ENCODE data around the gene ZNF467.

Gene ZNF467, protein sequence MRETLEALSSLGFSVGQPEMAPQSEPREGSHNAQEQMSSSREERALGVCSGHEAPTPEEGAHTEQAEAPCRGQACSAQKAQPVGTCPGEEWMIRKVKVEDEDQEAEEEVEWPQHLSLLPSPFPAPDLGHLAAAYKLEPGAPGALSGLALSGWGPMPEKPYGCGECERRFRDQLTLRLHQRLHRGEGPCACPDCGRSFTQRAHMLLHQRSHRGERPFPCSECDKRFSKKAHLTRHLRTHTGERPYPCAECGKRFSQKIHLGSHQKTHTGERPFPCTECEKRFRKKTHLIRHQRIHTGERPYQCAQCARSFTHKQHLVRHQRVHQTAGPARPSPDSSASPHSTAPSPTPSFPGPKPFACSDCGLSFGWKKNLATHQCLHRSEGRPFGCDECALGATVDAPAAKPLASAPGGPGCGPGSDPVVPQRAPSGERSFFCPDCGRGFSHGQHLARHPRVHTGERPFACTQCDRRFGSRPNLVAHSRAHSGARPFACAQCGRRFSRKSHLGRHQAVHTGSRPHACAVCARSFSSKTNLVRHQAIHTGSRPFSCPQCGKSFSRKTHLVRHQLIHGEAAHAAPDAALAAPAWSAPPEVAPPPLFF

DNA sequence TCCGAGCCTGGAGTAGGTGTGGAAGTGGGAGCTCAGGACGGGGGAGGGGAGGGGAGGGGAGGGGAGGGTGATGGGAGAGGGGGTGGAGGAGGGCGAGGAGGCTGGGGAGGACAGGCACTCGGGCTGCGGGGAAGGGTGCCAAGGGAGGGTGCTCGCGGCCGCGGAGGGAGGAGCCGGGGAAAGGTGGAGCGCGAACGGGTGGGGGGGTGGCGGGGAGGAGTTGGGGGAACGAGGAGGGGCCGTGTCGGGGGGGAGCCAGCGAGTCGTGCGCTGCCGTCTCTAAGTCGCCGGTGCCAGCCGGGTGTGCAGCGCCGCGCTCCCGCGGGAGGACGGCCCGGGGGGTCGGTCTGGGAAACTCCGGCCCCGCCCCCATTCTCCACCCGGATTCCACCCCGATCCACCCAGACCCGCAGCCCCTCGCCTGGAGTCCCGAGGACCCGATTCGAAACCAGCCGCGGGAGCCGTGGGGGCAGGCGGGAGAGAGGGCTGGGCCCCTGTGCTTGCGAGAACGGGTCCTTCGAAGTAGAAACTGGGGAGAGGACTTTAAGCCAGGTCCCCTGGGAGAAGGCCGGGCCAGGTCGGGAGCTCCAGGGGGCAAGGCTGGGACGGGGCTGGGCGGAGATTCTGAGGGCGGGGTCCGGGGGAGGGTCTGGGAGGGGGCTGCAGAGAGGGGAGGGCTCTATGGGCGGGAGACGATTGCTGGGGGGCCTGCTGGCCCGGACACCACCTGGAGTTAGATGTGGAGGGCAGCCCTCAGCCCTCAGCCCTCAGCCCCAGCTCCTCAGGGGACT, at the start of gene ZNF467:
ZNF467 (minus strand) TSS at position 143 of the 791 bp plus-strand sequence. CDS start 2,556 bp downstream, outside the sequence.
- DNase-seq (ENCODE audit: low read depth in 2 of 2) = no peak

DNA sequence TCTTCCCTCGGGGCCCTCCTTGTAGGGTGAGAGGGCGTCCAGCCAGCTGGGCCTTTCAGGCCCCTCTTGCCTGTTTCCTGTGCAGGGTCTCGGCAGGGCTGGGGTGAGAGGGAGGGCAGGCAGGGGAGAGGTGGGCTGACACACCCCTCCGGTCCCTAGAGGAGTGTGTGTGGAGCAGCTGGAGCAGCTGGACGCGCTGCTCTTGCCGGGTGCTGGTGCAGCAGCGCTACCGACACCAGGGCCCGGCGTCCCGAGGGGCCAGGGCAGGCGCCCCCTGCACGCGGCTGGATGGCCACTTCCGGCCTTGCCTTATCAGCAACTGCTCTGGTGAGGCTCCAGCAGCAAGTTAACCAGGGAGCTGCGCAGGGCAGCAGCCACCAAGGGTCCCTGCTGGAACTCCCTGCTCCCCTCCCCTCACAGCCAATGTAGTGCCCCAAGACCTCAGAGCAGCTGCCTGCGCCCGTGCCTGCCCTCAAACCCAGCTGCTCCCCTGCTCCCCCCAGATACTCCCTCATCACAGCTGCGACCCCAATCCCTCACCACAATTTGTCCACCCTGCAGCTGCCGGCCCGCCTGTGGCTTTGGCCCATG, 49.1 kb upstream of the ZNF467 start:
- no peak for DNase-seq (ENCODE audit: low read depth in 2 of 2)

DNA sequence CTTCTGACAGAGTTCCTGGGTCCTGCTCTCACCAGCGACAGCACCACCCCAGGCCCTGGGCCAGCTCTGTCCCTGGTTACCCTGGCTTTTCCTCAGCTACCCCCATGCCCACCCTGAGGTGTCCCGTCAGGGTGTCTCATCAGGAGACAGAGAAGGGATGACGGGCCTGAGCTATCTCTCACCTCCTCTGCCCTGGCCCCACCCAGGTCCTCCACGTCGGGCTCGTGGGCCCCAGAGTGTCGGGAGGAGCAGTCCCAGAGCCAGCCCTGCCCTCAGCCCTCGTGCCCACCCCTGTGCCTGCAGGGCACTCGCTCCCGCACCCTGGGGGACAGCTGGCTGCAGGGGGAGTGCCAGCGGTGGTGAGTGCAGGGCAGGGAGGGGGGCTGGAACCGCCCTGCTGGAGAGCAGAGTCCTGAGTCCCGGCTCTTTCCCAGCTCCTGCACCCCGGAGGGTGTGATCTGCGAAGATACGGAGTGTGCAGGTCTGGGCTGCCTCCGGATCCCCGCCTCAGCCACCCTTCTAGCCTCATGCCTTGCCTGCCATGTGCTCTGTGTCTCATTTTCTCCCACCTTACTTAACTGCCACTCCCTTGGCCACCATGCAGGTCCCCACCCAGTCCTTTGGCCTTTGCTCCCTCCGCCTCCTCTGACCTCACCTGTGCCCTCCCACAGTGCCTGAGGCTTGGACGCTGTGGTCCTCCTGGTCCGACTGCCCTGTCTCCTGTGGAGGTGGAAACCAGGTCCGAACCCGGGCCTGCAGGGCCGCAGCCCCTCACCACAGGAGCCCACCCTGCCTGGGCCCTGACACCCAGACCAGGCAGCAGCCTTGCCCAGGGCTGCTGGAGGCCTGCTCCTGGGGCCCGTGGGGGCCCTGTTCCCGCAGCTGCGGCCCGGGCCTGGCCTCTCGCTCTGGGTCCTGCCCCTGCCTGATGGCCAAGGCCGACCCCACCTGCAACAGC, 48.1 kb upstream of the ZNF467 start:
- DNase-seq (ENCODE audit: low read depth in 2 of 2) = no peak

DNA sequence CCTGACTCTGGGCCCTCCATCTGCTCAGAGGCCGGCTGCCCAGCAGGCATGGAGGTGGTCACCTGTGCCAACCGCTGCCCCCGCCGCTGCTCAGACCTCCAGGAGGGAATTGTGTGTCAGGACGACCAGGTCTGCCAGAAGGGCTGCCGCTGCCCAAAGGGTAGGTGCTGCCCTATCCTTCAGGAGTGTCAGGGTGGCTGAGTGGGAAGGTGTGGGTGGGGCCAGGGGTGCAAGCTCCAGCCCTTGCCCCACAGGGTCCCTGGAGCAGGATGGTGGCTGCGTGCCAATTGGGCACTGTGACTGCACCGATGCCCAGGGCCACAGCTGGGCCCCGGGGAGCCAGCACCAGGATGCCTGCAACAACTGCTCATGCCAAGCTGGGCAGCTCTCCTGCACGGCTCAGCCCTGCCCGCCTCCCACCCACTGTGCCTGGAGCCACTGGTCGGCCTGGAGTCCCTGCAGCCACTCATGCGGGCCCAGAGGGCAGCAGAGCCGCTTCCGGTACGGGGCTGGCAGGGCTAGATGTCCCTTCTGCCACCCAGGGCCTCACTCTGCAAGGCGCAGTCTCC, 47.3 kb upstream of the ZNF467 start:
- DNase-seq (ENCODE audit: low read depth in 2 of 2) = no peak

DNA sequence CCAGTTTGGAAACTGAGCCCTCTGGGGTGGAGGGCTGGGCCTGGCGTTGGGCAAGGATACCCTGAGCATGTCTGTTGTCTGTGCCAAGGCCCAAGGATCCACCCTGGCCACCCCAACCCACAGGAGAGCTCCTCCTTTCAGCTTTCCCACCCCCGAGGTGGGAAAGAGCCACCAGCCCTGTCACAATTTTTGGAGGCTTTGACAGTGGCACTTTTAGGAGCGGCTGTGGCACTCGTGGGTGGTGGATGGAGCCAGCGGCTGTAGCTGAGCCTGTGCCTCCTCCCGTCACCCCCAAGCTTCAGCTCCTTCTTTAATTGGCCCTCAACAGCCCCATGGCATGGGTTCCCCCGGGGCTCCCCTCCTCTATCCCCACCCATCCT, 46.6 kb upstream of the ZNF467 start:
- no peak for DNase-seq (ENCODE audit: low read depth in 2 of 2)

DNA sequence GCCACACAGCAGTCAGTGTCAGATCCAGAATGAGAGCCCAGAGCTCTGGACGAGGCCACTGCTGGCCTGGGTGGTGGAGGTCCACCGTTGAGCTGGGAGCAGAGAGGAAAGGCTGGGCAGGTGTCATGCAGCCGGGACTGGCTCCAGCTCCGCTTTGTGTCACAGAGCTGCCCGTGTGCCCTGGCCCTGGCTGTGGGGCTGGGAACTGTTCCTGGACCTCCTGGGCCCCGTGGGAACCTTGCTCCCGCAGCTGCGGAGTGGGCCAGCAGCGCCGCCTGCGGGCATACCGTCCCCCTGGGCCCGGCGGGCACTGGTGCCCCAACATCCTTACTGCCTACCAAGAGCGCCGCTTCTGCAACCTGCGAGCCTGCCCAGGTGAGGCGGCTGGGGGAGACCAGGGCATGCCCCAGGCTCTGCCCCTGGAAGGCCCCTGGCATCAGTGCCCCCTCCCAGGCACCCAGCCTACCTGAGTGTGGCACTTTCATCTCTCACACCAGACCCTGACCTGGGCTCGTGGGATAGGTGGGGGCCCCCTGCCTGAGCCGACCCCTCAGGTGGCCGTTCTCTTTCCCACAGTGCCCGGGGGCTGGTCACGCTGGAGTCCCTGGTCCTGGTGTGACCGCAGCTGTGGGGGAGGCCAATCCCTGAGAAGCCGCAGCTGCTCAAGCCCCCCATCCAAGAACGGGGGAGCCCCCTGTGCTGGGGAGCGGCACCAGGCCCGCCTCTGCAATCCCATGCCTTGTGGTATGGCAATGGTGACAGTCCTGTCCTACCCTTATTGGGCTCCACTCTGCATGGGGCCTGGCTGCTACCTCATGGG, 46.0 kb upstream of the ZNF467 start:
- no peak for DNase-seq (ENCODE audit: low read depth in 2 of 2)

DNA sequence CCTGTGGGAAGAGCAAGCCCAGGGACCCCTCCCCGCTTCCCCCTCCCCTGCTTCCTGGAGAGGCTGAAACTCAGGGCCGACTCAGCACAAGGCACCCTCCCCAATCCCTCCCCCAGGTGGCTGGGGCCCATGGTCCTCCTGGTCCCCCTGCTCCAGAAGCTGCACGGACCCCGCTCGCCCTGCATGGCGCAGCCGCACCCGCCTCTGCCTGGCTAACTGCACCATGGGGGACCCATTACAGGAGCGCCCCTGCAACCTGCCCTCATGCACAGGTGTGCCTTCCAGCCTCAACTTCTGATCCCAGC, 45.1 kb upstream of the ZNF467 start:
- DNase-seq (ENCODE audit: low read depth in 2 of 2) = no peak

DNA sequence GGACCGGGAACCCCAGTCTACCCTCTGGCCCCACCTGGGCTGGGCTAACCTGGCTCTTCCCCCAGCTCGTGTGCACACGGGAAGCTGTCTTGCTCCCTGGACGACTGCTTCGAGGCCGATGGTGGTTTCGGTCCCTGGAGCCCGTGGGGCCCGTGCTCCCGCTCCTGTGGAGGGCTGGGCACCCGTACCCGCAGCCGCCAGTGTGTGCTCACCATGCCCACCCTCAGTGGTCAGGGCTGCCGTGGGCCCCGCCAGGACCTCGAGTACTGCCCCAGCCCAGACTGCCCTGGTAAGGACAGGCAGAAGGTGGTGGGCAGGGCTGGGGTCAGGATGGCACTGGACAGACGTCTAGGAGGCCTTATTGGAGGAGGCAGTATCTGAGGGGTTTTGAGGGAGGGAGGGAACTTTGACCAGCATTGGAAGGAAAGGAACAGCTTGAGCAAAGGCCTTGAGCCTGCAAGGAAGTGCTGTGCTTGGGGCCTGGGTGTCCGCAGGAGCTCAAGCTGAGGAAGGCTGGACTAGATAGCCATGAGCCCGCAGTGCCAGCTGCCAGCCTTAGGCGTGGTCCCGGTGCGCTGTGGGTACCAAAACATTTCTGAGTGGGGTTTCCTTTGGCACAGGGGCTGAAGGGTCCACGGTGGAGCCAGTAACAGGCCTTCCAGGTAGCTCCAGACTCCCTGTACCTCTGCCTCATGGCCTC, 44.6 kb upstream of the ZNF467 start:
- no peak for DNase-seq (ENCODE audit: low read depth in 2 of 2)

DNA sequence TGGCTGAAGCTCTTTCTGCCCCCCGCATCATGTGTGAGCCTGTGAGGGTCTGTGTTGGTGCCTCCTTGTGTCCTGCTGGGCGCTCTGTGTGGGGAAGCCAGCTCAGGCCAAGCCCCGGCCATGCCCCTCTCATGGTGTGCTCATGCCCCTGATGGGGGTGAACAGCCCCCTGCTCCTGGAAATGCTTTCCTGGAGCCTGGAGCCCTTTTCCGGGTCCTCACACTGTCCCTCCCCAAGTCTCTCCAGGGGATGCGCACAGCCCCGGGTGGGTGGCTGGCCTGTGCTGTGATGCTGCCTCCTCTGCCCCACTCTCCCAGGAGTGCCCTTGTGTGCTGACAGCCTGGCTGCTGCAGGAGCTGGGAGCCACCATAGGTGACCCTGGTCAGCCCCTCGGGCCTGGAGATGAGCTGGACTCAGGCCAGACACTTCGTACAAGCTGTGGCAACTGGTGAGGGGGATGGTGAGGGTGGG, 43.9 kb upstream of the ZNF467 start:
- DNase-seq (ENCODE audit: low read depth in 2 of 2) = no peak

DNA sequence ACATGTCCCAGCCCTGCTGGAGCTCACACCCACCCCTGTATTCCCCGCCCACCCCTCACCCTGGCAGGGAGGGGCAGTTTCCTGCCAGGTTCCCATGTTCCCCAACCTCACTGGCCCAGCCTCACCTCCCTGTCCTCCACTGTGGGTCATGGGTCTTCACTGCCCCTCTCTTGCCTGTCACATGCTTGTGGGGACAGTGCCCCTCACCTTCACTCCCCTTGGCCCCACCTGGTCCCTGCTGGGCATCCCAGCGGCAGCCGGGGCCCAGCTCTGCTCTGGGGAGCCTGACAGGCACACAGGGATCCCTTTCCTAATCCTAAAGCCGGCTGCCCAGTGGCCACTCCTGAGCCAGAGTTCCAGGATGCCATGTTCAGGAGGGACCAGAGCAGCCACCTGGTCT, 43.4 kb upstream of the ZNF467 start:
- DNase-seq (ENCODE audit: low read depth in 2 of 2) = no peak

DNA sequence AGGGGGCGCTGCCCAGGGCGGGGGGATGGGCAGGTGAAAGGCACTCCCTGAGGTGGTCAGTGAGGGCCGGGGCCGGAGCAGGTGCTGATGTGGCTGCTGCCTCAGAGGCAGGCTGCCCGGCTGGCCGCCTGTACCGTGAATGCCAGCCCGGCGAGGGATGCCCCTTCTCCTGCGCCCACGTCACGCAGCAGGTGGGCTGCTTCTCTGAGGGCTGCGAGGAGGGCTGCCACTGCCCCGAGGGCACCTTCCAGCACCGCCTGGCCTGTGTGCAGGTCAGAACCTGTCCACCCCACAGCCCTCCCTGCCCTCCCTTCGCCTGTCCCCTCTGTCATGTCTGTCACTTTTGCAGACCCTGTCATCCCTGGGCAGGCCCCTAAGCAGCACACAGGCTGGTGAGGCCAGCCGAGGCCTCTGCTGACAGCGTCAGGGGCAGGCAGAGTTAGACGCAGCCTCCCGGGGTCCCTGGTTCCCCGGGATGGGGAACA, 42.9 kb upstream of the ZNF467 start:
- no peak for DNase-seq (ENCODE audit: low read depth in 2 of 2)

DNA sequence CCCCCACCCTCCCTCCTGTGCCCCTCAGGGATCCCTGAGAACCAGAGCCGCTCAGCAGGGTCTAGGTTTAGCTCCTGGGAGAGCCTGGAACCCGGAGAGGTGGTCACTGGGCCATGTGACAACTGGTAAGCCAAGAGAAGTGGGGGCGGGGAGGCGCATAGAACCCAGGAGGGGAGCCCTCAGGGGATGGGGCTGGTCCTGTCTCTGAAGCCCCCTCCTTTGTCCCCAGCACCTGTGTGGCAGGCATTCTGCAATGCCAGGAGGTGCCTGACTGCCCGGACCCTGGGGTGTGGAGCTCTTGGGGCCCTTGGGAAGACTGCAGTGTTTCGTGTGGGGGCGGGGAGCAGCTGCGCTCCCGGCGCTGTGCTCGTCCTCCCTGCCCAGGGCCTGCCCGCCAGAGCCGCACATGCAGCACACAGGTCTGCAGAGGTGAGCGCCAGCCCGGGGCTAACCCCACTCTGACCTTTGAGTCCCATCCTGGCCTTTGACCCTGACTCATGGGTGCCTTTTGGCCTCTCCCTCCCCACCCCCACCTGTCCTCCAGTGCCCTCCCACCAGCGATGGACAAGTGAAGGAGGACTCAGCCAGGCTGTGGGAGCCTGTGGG, 42.4 kb upstream of the ZNF467 start:
- DNase-seq (ENCODE audit: low read depth in 2 of 2) = no peak

DNA sequence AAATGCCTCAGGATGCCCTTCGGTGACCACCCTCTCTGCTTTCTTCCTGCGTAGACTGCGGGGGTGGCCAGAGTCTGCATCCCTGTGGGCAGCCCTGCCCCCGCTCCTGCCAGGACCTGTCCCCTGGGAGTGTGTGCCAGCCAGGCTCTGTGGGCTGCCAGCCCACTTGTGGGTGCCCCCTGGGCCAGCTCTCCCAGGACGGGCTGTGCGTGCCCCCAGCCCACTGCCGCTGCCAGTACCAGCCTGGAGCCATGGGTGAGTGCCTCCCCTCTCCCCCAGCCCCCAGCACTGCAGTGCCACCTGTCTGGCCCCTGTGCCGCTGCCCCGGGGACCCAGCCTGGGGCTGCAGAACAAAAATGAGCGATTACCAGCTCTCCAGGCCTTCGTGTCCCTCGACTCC, 41.7 kb upstream of the ZNF467 start:
- DNase-seq (ENCODE audit: low read depth in 2 of 2) = no peak

DNA sequence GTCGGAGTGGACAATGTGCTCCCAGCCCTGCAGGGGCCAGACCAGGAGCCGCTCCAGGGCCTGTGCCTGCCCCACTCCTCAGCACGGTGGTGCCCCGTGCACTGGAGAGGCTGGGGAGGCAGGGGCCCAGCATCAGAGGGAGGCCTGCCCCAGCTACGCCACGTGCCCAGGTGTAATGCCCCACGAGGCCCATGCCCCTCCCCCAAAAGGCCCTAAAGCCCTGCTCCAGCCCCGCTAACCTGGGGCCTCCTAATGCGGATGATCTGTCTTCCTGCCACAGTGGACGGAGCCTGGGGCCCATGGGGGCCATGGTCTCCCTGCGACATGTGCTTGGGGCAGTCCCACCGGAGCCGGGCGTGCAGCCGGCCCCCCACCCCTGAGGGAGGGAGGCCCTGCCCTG, 41.1 kb upstream of the ZNF467 start:
- DNase-seq (ENCODE audit: low read depth in 2 of 2) = no peak

DNA sequence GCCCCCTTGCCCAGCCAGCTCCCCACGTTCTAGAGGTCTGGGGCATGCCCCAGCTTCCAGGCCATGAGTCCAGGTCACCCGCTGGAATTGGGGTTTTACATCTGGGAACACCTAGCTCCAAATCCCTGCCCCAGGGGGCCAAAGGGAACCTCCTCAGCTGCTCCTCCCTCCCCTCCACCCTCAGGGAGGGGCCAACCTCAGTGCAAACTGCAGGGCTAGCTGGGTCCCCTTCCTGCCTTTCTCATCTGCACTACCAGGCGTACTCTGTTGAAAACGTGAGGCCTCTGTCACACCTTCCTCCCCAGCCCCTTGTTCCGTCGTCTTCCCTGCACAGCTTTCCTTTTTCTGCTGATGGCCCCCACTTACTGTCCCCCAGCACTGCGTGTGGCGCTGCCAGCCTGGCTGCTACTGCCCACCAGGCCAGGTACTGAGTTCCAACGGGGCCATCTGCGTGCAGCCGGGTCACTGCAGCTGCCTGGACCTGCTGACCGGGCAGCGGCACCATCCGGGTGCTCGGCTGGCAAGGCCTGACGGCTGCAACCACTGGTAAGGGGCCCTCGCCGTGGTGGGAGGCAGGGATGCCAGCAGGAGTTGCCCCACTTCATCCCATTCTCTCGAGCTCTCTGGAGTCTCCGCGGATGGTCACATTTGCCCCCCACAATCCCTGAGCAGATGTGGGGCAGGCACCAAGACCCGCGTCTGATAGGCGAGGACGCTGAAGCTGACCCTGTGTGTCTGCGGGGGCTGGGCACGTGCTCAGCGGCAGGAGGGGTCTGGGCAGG, 40.1 kb upstream of the ZNF467 start:
- DNase-seq (ENCODE audit: low read depth in 2 of 2) = no peak

DNA sequence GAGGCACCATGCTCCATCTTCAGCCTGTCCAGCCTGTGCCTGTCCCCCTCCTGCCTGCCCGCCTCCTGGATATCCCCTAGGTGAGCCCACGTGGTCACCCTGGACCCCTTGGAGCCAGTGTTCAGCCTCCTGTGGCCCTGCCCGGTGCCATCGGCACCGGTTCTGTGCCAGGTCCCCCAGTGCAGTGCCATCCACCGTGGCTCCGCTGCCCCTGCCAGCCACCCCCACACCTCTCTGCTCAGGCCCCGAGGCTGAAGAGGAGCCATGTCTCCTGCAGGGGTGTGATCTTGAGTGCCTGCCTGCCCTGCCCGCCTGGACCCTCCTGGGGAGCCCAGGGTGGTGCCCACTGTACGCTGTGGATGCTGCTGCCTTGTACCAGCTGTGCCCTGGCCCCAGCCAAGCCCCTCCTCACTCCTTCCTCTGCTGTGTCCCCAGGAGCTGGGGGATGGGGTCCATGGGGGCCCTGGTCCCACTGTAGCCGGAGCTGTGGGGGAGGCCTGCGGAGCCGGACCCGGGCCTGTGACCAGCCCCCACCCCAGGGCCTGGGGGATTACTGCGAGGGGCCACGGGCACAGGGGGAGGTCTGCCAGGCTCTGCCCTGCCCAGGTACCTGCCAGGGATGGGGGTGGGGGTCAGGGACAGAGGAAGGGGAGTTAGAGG, 38.6 kb upstream of the ZNF467 start:
- no peak for DNase-seq (ENCODE audit: low read depth in 2 of 2)

DNA sequence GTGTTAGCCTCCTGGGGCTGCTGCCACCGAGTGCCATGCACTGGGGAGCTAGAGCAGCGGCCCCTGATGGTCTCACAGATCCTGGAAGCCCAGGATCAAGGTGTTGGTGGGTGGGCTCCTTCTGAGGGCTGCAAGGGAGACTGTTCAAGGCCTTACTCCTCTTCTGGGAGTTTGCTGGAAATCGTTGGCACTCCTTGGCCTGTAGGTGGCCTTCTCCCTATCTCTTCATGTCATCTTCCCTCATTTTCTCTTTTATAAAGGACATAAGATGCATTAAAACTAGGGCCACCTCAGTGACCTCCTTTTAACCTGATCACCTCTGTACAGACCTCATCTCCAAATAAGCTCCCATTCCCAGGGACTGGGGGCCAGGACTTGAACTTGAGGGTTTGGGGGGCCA, 37.8 kb upstream of the ZNF467 start:
- no peak for DNase-seq (ENCODE audit: low read depth in 2 of 2)

DNA sequence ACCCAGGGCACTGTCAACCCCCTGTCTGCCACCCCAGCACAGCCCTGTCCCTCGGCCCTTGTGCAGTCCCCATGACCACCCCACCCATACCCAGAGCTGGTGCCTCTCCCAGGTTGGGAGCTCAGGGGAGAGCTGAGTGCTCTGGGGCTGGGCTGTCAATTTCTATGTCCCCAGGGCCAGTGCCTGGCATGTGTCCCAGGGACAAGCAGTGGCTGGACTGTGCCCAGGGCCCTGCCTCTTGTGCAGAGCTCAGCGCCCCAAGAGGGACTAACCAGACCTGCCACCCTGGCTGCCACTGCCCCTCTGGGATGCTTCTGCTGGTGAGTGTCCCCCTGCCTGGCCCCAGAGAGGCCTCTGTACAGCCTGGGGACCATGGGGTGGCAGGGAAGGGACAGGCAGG, 35.8 kb upstream of the ZNF467 start:
- DNase-seq (ENCODE audit: low read depth in 2 of 2) = no peak

Measured in stimulated activated CD4-positive, alpha-beta T cell treated with anti-CD3 and anti-CD28 coated beads, Interleukin-12 subunit alpha, Interleukin-12 subunit beta, amount 100 ng/mL, for 24 hours (primary cell).